NB4 (cell line): ENCODE results near the gene ADAMTS3.

Experiments used
- CTCF ChIP-seq: IDR thresholded peaks from one replicate; pipeline ENCODE4 v1.5.1; 2012; ENCODE audit warnings: low read depth, low read length
- MAX ChIP-seq: IDR thresholded peaks from 2 replicates; pipeline ENCODE4 v1.6.1; 2011; ENCODE audit warnings: low read depth, low read length
- MYC ChIP-seq: IDR thresholded peaks from 2 replicates; pipeline ENCODE4 v1.6.1; 2011; ENCODE audit warnings: low read depth, low read length
- POLR2A ChIP-seq: IDR thresholded peaks from 2 replicates; pipeline ENCODE4 v1.6.1; 2011; ENCODE audit warnings: mild to moderate bottlenecking; ENCODE audit not compliant: insufficient read length; ENCODE audit errors: extremely low read depth

GRCh38 chr4:72463724-72464123 lies 105.3 kb downstream of the ADAMTS3 start:
- TF ChIP-seq CTCF, result no peak
- no peak for TF ChIP-seq POLR2A
- TF ChIP-seq MAX, result no peak
- no peak for TF ChIP-seq MYC
